A673 (cell line): Measurements from ENCODE around the gene RNH1. TPM values are rescaled to one million over a fixed set of nuclear protein-coding genes. Genes with fewer than 3 reads are reported as not detected.

Experiments
- BruUV-seq: library from RNA; stranded (reverse); fragments of 400-500 nt; replicated peaks from 2 replicates; lab custom pipeline; 2021; lab: Mats Ljungman, UMichigan
- CTCF ChIA-PET: fragments of 300-600 bp; sonication (Branson Sonifier 250); formaldehyde crosslinking; loops from one replicate; lab custom pipeline; 2022; ENCODE audit warnings: antibody characterized with exemption; lab: Charles Lee
- POLR2A ChIA-PET: fragments of 300-600 bp; sonication (Branson Sonifier 250); formaldehyde crosslinking; loops from one replicate; lab custom pipeline; 2022; ENCODE audit warnings: antibody characterized with exemption; ENCODE audit not compliant: low non-redundant PET; lab: Charles Lee
- DNase-seq: peaks from one replicate; pipeline ENCODE4 v3.0.0-alpha.2; 2015; ENCODE audit warnings: low spot score
- H3K27ac ChIP-seq: fragments of 200-600 bp; sonication (generic); 2 replicates; pipeline ENCODE4 v1.5.1; 2016; ENCODE audit warnings: mixed run types, low read depth, mild to moderate bottlenecking, mixed read lengths, antibody characterized with exemption, low read length; ENCODE audit not compliant: poor library complexity, severe bottlenecking
- H3K27me3 ChIP-seq: fragments of 200-600 bp; sonication (generic); replicated peaks from 2 replicates; pipeline ENCODE4 v1.6.1; 2017; ENCODE audit warnings: mixed run types, low read depth, mild to moderate bottlenecking, mixed read lengths, antibody characterized with exemption, low read length; ENCODE audit not compliant: insufficient read depth, poor library complexity
- H3K36me3 ChIP-seq: fragments of 200-600 bp; sonication (generic); 2 replicates; pipeline ENCODE4 v1.6.1; 2016; ENCODE audit warnings: mixed run types, mild to moderate bottlenecking, mixed read lengths, antibody characterized with exemption, low read length; ENCODE audit not compliant: insufficient read depth, poor library complexity, severe bottlenecking
- H3K4me1 ChIP-seq: fragments of 200-600 bp; sonication (generic); 2 replicates; pipeline ENCODE4 v1.6.1; 2017; ENCODE audit warnings: mixed run types, mild to moderate bottlenecking, mixed read lengths, antibody characterized with exemption, low read length; ENCODE audit not compliant: insufficient read depth, poor library complexity, severe bottlenecking
- H3K4me3 ChIP-seq: fragments of 200-600 bp; sonication (generic); 2 replicates; pipeline ENCODE4 v1.5.1; 2016; ENCODE audit warnings: low read depth, mixed run types, mild to moderate bottlenecking, mixed read lengths, low read length; ENCODE audit not compliant: poor library complexity, severe bottlenecking
- H3K9me3 ChIP-seq: fragments of 200-600 bp; sonication (generic); 2 replicates; pipeline ENCODE4 v1.6.1; 2016; ENCODE audit warnings: mixed run types, low read depth, mild to moderate bottlenecking, mixed read lengths, antibody characterized with exemption, low read length; ENCODE audit not compliant: poor library complexity, severe bottlenecking
- EZH2 ChIP-seq: fragments of 200-600 bp; sonication (generic); IDR thresholded peaks from 2 replicates; pipeline ENCODE4 v1.6.1; 2017; ENCODE audit warnings: borderline replicate concordance, low read depth, mild to moderate bottlenecking, mixed read lengths, antibody characterized with exemption, low read length; ENCODE audit not compliant: poor library complexity, severe bottlenecking
- intact Hi-C: fragments of 100-400 bp; cut with micrococcal nuclease; formaldehyde crosslinking; loops from one replicate; pipeline ENCODE4 v1.10.0; 2022; ENCODE audit not compliant: unreplicated experiment
- total RNA-seq: library from RNA; stranded (reverse); gene quantifications from 2 replicates; pipeline ENCODE4 v1.2.3, GENCODE V29; 2021
- TF ChIP-seq, protein P1 (sequence below): fragments of 300-800, 200-600 bp; sonication (generic); conservative IDR thresholded peaks from 2 replicates; pipeline ENCODE4 v1.5.1; 2017; ENCODE audit warnings: low read depth, mild to moderate bottlenecking, antibody characterized with exemption, low read length, moderate library complexity, mixed read lengths

Gene RNH1
- total RNA-seq, 1 experiment from 2014 or later = 95.4 TPM

DNA sequence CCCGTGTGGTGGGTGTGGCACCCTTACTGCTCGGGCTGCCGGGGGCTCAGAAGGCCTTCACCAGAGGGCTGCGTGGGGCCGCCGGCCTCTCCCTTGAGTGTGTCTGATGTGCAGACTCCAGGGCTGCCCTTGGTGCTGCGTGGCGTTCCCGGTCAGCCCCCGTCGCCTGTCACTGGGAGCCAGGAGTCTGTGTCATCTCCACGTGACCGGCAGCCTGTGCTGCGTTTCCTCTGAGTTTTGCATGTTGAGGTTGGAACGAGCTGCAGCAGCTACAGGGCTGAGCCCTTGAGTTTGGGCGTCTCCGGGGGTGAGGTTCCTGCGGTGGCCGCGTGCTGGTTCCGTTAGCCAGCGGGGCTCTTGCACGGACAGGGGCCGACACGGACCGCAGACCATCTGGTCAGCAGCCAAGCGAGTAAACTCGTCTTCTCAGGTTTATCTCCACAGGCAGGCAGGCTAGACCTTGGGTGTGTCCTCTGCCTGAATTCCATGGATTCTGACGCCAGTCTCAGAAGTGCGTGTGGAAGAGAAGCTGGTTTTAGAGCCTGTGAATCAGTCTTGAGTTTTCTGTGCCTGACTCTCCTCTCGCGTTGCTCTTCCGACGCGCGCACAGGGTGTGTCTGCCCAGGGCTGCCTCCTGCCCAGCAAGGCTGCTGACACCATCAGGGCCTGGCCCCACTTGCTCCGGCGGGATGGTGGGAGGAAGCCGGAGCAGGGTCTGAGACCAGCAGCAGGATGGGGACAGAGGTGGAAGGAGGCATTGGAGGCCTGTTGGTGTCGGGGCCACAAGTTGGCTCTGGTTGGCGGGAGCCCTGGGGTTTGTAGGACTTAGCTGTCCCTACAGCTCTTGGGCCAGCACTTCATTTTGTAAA lies 46.5 kb downstream of the RNH1 start:
- no peak overlapping the region for H3K27ac ChIP-seq
- intact Hi-C loops = no loop called here
- no peaks in the 10 kb centered on the region for H3K36me3 ChIP-seq
- no TSS peak for BruUV-seq
- DNase-seq = no peak
- H3K4me1 ChIP-seq = no peaks in the 10 kb centered on the region
- H3K4me3 ChIP-seq = no peak overlapping the region
- POLR2A ChIA-PET = no interaction called here
- TF ChIP-seq EZH2 = no peak
- TF ChIP-seq, protein P1, sequence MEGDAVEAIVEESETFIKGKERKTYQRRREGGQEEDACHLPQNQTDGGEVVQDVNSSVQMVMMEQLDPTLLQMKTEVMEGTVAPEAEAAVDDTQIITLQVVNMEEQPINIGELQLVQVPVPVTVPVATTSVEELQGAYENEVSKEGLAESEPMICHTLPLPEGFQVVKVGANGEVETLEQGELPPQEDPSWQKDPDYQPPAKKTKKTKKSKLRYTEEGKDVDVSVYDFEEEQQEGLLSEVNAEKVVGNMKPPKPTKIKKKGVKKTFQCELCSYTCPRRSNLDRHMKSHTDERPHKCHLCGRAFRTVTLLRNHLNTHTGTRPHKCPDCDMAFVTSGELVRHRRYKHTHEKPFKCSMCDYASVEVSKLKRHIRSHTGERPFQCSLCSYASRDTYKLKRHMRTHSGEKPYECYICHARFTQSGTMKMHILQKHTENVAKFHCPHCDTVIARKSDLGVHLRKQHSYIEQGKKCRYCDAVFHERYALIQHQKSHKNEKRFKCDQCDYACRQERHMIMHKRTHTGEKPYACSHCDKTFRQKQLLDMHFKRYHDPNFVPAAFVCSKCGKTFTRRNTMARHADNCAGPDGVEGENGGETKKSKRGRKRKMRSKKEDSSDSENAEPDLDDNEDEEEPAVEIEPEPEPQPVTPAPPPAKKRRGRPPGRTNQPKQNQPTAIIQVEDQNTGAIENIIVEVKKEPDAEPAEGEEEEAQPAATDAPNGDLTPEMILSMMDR = no peak
- H3K9me3 ChIP-seq = no peaks in the 10 kb centered on the region
- H3K27me3 ChIP-seq = no peaks in the 10 kb centered on the region
- CTCF ChIA-PET = no interaction called here

- Histone ChIP-seq H3K4me1 (no peaks in the 10 kb centered on the region), H3K4me3 (no peak overlapping the region), H3K9me3 (no peaks in the 10 kb centered on the region), H3K36me3 (no peaks in the 10 kb centered on the region), H3K27me3 (no peaks in the 10 kb centered on the region), H3K27ac (no peak overlapping the region)
- intact Hi-C loops = no loop called here
- POLR2A ChIA-PET = no interaction called here
- DNase-seq = no peak
- no TSS peak for BruUV-seq
- no peak for TF ChIP-seq EZH2
- TF ChIP-seq, protein P1 = no peak
- CTCF ChIA-PET = no interaction called here
Observed at GRCh38 chr11:459511-460220, 47.4 kb downstream of the RNH1 start.

- Histone ChIP-seq H3K36me3 (no peaks in the 10 kb centered on the region), H3K27ac (no peak overlapping the region), H3K4me3 (no peak overlapping the region), H3K4me1 (no peaks in the 10 kb centered on the region), H3K27me3 (no peaks in the 10 kb centered on the region), H3K9me3 (no peaks in the 10 kb centered on the region)
- DNase-seq = no peak
- BruUV-seq = no TSS peak
- intact Hi-C loops = no loop called here
- CTCF ChIA-PET = no interaction called here
- POLR2A ChIA-PET = no interaction called here
- TF ChIP-seq, protein P1 = no peak
- TF ChIP-seq EZH2 = no peak
Observed at GRCh38 chr11:457111-457760, 49.8 kb downstream of the RNH1 start.
